Measurements from ENCODE around the gene PTGER3. TPM values are rescaled to one million over a fixed set of nuclear protein-coding genes. Genes with fewer than 3 reads are reported as not detected.
"Not testable (repeated sequence)": the region's sequence is repeated elsewhere in the genome, so short reads cannot be mapped to it uniquely, and the experiment has no call there.

Gene PTGER3
- total RNA-seq, 1 donor from 2014 or later = 1.9 TPM

DNA sequence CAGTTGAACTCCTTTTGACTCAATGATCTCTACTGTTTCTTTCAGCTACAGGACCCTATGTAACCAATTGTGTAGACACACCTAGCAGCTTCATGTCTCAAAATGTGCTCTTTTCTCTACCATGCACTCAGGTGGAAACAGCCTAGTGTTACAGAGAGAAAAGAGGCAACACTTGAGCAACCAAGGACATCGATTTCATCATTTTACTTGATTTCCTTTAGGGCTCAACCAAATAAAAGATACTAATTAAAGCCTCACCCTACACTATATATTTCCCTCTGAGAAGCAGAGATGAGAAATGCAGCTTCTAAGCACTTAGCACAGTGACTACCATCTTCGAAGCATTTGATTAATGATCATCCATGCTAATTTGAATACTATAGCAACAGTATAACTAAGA lies 55.1 kb downstream of the PTGER3 start:
- intact Hi-C loops (cut with DNase I) = no loop called here
- H3K4me3 ChIP-seq = no peak overlapping the region
- no peak for DNase-seq
- no peak overlapping the region for H3K27ac ChIP-seq
- H3K4me1 ChIP-seq = no peaks in the 10 kb centered on the region
- no peaks in the 10 kb centered on the region for H3K36me3 ChIP-seq
- no peak for ATAC-seq
- TF ChIP-seq, protein P1, sequence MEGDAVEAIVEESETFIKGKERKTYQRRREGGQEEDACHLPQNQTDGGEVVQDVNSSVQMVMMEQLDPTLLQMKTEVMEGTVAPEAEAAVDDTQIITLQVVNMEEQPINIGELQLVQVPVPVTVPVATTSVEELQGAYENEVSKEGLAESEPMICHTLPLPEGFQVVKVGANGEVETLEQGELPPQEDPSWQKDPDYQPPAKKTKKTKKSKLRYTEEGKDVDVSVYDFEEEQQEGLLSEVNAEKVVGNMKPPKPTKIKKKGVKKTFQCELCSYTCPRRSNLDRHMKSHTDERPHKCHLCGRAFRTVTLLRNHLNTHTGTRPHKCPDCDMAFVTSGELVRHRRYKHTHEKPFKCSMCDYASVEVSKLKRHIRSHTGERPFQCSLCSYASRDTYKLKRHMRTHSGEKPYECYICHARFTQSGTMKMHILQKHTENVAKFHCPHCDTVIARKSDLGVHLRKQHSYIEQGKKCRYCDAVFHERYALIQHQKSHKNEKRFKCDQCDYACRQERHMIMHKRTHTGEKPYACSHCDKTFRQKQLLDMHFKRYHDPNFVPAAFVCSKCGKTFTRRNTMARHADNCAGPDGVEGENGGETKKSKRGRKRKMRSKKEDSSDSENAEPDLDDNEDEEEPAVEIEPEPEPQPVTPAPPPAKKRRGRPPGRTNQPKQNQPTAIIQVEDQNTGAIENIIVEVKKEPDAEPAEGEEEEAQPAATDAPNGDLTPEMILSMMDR (IDR thresholded peaks at IDR 0.05) = no peak
- H3K27me3 ChIP-seq (ENCODE audit: low read depth) = no peaks in the 10 kb centered on the region
- H3K9me3 ChIP-seq = no peaks in the 10 kb centered on the region

DNA sequence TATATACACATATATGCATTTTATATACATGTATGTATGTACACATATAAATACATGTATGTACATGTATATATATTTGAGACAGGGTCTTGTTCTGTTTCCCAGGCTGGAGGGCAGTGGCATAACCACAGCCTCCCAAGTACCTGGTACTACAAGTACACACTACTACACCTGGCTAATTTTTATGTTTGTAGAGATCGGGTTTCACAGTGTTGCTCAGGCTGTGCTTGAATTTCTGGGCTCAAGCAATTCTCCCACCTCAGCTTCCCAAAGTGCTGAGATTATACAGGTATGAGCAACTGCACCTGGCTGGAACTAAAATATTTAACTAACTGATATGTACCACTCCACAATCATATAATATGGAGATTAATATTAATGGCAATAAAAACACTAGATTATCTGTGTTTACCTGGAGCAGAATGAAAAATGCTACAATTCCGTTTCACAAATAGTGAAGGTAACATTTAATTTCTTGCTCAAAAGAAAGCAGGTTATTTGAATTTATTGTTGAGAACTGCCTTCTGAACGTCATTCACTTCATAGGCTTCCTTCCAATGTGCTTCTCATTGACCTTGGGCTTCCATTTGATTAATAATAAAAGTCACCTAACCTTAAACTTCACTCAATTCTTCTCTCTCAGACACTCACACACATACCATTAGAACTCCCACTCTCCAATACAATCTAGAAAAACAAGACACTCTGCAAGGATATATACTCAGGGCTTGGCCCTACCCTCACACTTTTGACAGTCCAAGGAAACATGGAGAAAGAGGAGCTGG lies 57.0 kb downstream of the PTGER3 start:
- H3K27me3 ChIP-seq (ENCODE audit: low read depth) = no peaks in the 10 kb centered on the region

DNA sequence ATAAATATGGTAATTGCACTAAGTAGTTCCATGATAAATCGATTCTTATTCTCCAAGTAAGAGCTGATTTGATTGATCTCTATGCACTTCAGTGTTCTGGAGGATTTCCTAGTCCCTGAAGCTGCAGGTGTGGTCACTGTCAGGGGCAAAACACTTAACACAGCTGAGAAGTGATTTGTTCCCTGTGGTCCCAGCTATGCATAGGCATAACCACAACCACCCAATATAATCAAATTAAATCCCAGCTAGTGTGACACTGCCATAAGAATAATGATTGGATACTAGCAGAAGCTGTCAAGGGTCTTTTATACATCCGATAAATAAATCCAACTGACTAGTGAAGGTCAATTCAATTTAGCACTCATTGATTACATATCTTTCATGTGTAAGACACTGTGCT lies 60.1 kb downstream of the PTGER3 start:
- Histone ChIP-seq H3K27me3 (ENCODE audit: low read depth) (no peaks in the 10 kb centered on the region), H3K9me3 (no peaks in the 10 kb centered on the region), H3K27ac (no peak overlapping the region), H3K36me3 (no peaks in the 10 kb centered on the region), H3K4me3 (no peak overlapping the region), H3K4me1 (no peaks in the 10 kb centered on the region)
- DNase-seq (no peak), ATAC-seq (no peak)
- TF ChIP-seq, protein P1 (IDR thresholded peaks at IDR 0.05) = no peak
- intact Hi-C loops (cut with DNase I) = no loop called here

More for the DNA sequence above, 57.0 kb downstream of the PTGER3 start:
- Histone ChIP-seq H3K9me3 (no peaks in the 10 kb centered on the region), H3K36me3 (no peaks in the 10 kb centered on the region), H3K27ac (no peak overlapping the region), H3K4me3 (no peak overlapping the region), H3K4me1 (no peaks in the 10 kb centered on the region)
- no peak for ATAC-seq
- TF ChIP-seq, protein P1 (IDR thresholded peaks at IDR 0.05) = no peak
- intact Hi-C loops (cut with DNase I) = no loop called here
- DNase-seq = no peak

DNA sequence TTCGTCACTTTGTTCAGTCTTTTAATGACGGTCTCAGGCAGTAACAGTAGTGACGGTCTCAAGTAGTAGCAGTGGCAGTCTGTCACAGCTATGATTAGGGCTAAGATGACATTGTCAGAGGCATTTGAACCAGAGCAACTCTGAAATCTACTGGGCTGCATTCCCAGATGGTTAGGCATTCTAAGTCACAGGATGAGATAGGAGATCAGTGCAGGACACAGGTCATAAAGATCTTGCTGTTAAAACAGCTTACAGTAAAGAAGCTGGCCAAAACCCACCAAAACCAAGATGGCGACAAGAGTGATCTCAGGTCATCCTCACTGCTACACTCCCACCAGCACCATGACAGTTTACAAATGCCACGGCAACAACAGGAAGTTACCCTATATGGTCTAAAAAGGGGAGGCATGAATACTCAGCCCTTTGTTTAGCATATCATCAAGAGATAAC lies 61.8 kb downstream of the PTGER3 start:
- H3K4me1 ChIP-seq; intact Hi-C loops (cut with DNase I); H3K9me3 ChIP-seq; H3K27ac ChIP-seq; H3K4me3 ChIP-seq; ATAC-seq; DNase-seq; H3K36me3 ChIP-seq; H3K27me3 ChIP-seq (ENCODE audit: low read depth): not testable (repeated sequence)

DNA sequence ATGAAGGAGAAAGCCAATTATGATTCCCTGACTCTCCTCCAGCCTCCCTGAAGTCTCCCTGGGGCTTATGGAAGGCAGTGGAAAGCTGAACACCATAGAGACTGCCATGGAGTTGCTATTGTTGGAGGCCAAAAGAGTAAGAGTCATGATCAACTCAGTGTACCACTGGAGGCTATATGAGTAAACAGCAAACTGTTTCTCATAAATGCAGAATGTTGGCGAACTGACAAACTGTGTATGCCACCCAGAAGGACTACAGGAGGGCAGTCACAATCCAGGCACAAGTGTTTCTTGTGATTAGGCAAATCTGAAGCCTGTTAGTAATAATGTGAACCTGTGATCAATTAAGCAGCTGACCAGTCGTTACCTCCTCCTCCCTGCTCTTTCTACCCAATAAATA lies 62.3 kb downstream of the PTGER3 start:
- H3K4me3 ChIP-seq; H3K36me3 ChIP-seq; intact Hi-C loops (cut with DNase I); ATAC-seq; H3K9me3 ChIP-seq; DNase-seq; H3K27ac ChIP-seq; H3K27me3 ChIP-seq (ENCODE audit: low read depth); H3K4me1 ChIP-seq: not testable (repeated sequence)

DNA sequence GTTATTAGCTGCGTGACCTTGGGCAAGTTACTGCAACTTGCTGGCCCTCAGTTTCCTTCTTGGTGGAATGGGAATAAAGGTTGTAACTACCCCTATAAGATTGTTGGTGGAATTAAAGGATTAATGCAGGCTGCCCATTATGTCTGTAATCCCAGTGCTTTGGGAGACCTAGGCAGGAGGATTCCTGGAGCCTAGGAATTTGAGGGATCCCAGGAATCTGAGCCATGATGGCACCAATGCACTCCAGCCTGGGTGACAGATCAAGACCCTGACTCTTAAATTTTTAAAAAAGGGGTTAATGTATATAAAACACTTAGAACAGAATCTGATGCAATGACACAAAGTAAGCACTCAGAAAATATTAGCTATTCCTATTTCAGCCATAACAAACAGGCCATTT lies 67.3 kb downstream of the PTGER3 start:
- DNase-seq = no peak
- no peaks in the 10 kb centered on the region for H3K27me3 ChIP-seq (ENCODE audit: low read depth)
- H3K36me3 ChIP-seq = no peaks in the 10 kb centered on the region
- ATAC-seq = no peak
- H3K4me1 ChIP-seq = peaks cover 10% of the 10 kb centered on the region
- no peak overlapping the region for H3K4me3 ChIP-seq
- H3K9me3 ChIP-seq = no peaks in the 10 kb centered on the region
- TF ChIP-seq, protein P1 (IDR thresholded peaks at IDR 0.05) = no peak
- intact Hi-C loops (cut with DNase I) = no loop called here
- H3K27ac ChIP-seq = no peak overlapping the region
